PFSK-1 (cell line): Measurements from ENCODE around the gene PTPRJ.

Source experiments
- POLR2AphosphoS5 ChIP-seq: IDR thresholded peaks from 2 replicates; pipeline ENCODE4 v1.6.1; 2012; ENCODE audit warnings: low read depth, mild to moderate bottlenecking, control low read depth, low read length, moderate library complexity
- REST ChIP-seq, 2 experiments: IDR thresholded peaks; 2 replicates each; pipeline versions ENCODE4 v1.6.1 to v1.8.0; 2011 to 2012; ENCODE audit warnings: low read depth in 2 of 2, low read length in 2 of 2, control low read depth in 1 of 2, inconsistent platforms in 1 of 2, mild to moderate bottlenecking in 1 of 2, moderate library complexity in 1 of 2; ENCODE audit not compliant: insufficient read depth in 1 of 2
- SIN3A ChIP-seq: IDR thresholded peaks from 2 replicates; pipeline ENCODE4 v1.6.1; 2012; ENCODE audit warnings: mild to moderate bottlenecking, low read length, moderate library complexity, borderline replicate concordance; ENCODE audit not compliant: insufficient read depth
- TAF1 ChIP-seq: IDR thresholded peaks from 2 replicates; pipeline ENCODE4 v1.6.1; 2012; ENCODE audit warnings: low read length, control low read depth, borderline replicate concordance; ENCODE audit not compliant: insufficient read depth

GRCh38 chr11:48172818-48173609, 192.7 kb downstream of the PTPRJ start:
- no peak for TF ChIP-seq REST (IDR thresholded peaks at IDR 0.05; ENCODE audit: insufficient read depth in 1 of 2, low read depth in 2 of 2, low read length in 2 of 2)
- TF ChIP-seq POLR2AphosphoS5: no peak
- no peak for TF ChIP-seq TAF1
- no peak for TF ChIP-seq SIN3A
